IPS-NIHi7 (cell line): ENCODE measurements around the gene UNCX.

Source experiments
- DNase-seq: peaks from one replicate; pipeline ENCODE4 v3.0.0; 2012; ENCODE audit warnings: mixed read lengths; ENCODE audit errors: extremely low spot score

UNCX gene

GRCh38 chr7:1243964-1244416 lies 11.3 kb downstream of the UNCX start:
- DNase-seq, result no peak

DNA sequence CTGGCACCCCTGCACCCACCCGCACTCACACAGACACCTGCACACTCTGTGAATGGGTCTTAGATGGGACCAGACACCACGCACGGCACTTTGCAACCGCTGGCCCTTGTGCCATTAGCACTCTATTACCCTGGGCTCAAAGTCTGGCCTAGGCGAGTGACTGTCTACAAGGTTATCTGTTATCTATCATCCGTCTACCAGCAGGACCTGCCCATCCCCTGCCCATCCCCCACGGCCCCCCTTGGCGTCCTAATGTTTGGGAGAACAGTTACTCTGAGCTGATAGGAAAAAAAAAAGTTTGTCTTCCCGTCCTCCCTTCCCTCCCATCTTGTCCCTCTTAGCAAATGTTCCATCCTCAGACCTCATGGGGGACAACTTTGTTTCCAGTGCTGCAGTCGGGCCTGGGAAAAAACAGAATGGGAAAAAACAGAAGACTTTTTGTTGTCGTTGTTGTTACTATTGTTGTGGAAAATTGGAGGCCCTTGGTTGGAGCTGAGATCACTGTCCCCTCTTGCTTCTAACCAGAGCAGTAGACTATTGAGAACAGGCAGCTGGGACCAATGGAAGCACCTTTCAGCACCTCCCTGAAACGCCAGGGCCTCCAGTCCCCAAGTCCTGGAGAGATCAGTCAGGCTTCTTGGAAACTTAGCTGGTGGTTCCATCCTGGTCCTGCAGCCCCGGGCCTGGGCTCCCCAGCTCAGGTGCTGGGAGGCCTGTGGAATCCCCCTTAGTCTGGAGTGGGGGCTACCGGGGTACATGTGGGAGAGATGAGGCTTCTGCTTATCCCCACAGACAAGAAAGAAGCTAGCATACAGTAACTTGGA lies 12.2 kb downstream of the UNCX start:
- no peak for DNase-seq

DNA sequence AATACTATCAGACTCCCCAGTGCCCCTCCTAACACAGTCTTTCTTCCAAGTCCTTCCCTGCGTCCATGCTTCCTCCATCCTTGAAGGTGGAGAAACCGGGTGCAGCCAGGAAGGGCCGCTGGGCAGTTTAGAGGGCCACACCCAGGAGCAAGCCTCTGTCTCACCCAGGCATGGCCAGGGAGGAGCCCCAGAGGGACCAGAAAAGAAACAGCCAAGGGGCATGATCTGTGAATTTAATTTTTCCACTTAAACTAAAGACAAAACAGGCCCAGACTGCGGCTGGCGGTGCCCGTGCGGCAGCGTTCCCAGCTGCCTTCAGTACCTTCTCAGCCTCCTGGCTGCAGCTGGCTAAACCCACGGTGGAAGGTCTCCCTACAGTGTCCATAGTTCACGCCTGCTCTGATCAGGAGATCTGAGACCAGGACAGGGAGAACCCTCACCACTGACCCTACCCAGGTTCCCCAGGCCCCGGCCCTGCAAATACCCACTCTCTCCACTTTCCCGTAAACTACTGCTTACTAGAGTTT lies 12.9 kb downstream of the UNCX start:
- no peak for DNase-seq

DNA sequence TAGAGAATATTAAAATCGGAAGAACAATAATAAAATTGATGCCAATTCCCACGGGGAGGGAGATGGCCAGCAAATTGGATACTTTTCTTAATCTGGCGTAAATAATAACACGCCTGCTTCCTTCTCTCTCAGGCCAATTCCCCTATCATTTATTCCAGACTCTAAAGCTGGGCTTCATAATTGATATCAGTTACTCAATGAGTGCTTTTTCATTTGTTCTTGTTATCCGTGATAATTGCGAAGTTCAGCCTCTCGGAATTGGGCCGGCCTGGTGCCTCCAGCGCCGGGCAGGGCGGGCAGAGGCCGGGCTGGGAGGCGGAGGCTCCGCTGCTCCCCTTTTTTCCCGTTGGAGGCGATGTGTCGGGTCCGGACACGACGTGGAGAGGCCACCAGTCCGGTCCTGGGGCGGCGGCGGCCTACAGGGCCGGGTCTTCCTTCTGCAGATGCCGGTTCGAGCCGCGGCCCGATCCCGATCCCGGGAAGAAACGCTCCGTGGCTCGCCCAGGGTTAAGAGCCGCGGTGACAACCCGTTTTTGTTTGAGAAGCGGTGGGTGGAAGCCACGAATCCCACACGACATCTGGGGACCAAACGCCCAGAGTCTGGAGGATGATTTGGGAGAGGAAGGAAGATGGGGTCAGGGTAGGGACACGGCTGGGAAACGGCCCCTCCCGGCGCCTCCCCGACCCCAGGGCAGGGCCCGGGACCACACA lies 13.6 kb downstream of the UNCX start:
- DNase-seq, result no peak

DNA sequence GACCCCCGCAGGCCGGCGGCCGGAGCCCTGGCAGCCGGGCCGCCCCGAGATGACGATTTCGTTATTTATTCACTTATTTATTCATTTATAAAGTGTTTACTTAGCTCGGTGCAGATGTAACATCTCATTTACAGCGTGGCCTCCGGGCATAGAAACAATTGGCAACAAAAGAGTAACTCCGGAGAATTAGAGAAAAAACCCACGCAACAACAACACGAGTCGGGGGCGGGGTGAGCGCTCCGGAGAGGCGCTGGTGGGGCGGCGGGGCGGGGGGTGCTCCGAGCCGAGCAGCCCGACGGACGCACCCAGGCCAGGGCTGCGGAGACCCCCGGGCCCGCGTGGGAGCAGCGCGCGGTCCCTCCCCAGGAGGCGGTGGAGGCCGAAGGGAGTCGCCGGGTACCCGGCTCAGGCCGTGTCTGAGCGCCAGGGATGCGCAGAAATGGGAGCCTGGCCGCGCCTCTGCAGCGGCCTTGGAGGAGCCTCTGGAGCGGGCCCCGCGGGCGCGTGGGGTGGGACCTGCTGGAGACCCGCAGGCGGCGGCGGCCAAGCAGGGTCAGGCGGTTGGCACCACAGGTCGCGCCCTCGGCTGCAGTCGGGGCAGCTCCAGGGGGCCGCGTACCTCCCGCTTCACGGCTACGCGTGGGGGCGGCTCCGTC lies 14.3 kb downstream of the UNCX start:
- no peak for DNase-seq

DNA sequence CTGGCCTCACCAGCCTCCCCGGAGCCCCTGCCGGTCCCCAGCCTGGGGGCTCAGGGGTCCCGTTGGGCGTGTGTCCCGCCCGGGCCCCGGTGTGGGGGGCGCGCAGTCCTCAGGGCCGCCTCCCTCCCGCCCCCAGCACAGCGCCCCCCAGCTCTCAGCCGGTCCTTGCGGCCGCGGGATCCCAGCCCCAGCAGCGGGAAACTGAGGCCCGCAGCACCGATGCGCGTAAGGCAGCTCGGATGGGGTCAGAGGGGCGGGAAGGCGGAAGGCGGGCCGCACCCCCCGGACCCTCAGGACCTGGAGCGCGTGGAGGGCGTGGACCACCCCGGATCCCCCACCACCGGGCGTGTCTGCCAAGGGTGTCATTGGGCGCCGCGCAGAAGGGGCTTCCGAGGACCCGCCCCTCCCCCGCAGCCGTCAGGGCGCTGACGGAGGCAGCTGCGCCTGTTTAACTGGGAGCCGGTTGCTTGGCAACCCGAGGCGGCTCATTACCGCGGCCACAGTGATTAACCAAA lies 14.9 kb downstream of the UNCX start:
- DNase-seq, result no peak

DNA sequence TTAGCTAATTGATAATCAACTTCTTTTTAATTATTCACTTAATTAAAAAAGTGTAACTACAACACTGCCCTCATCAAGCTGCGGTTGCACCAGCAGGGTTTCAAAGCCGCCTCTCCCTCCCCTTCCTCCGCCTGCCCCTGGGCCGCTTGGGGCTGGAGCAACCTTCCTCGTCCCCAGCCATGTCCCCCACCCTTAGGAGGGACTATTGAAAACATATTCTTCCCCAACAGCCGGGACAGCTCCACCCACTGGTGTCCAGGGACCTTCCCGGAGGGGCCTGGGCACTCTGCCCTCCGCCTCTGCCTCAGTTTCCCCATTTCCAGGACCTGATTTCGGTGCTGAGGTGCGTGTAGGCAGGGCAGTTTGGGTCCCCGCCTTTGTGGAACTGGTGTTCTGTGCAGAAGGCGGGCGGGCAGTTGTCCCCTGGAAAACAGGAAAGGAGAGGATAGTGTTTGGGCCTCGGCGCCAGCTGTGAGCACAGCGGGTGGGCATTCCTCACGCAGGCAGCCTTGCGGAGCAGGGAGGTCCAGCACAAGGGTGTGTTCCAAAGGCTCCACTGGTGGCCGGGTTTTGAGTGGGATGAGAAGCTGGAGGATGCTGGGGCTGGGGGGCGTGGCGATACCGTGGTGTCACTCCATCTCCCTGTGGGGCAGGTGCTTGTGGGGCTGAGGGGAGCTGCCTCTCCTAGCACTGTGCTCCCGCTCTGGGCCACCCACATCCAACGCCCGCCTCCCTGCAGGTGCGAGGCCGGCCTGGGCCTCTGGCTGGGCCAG lies 15.7 kb downstream of the UNCX start:
- no peak for DNase-seq

- DNase-seq, result no peak
Observed at GRCh38 chr7:1248916-1249581, 16.4 kb downstream of the UNCX start.

- no peak for DNase-seq
Observed at GRCh38 chr7:1249731-1250130, 17.1 kb downstream of the UNCX start.

DNA sequence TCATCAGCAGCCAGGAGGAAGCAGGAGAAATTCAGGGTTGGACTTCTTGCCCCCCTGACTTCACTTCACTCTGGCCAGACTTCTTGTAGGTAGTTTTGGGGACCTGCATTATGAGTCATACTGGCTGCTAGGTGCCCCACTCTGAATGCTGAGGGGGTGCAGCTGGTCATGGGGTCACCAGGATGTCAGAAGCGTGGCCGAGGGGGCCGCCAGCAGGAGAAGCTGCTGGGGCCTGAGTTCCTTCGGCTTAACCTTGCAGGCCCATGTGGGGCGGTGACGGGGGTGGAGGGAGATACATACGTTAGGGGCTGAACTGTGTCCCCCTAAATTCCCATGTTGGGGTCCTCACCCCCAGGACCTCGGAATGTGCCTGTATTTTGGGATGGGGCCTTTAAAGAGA lies 18.2 kb downstream of the UNCX start:
- no peak for DNase-seq

- DNase-seq, result no peak
Observed at GRCh38 chr7:1251796-1252539, 19.3 kb downstream of the UNCX start.

- DNase-seq, result no peak
Observed at GRCh38 chr7:1252540-1253090, 19.9 kb downstream of the UNCX start.

DNA sequence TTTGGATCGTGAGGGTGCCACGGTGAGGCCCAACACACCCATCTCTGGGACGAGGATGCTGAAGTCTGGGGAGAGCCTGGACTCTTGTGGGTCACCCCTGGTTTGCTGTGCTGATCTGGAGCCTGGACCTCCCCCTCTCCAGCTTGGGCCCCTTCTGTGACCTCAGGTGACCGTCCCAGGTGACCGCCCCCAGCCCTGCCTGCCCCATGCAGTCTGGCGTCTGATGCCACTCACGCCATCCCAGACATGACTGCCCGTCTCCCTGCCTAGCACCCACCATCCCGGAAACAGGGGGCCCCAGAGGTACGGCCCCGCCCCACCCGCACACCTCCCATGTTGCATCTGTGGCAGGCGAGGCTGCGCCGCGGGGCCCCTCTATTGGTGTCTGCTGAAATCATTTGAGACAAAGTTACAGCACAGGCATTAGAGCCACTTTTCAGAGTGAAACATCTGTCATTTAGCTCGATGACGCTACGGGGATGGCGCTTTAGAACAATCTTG lies 21.1 kb downstream of the UNCX start:
- no peak for DNase-seq

DNA sequence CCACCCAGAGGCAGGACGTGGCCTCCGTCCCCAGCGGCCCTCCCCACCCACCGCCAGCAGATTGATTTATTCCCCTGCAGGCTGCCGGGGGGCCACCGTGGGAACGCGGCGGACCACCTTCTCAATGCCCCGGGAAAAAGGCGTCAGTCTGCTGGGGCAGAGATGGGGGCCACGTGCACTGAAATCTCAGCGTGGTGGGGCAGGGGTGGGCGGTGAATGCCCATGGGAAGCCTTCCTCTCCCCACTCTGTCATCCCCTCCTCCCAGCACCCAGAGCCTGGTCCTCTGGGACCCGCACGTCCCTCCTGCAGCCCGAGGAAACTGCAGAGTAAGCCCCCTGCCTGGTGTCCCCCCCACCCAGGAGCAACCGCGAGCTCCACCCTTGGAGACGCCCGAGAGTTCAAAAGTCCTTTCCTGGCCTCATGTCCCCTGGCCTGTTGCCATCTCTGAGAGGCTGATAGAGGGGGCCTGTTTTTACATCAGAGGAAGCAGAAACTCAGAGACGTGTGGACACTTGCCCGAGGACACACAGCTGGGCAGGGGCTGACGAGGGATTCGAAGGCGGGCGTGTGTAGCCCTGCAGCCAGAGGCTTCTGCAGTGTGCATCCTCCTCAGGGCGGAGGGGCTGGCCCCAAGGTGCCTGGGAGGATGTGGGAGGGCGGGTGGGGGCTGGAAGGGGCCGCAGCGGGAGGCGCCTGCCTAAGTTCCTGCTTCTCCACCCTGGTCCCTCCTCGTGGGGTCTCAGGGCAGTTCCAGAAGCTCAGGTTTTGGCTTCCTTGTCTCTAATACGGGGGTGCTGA lies 21.8 kb downstream of the UNCX start:
- no peak for DNase-seq

- DNase-seq, result no peak
Observed at GRCh38 chr7:1255080-1255816, 22.6 kb downstream of the UNCX start.

DNA sequence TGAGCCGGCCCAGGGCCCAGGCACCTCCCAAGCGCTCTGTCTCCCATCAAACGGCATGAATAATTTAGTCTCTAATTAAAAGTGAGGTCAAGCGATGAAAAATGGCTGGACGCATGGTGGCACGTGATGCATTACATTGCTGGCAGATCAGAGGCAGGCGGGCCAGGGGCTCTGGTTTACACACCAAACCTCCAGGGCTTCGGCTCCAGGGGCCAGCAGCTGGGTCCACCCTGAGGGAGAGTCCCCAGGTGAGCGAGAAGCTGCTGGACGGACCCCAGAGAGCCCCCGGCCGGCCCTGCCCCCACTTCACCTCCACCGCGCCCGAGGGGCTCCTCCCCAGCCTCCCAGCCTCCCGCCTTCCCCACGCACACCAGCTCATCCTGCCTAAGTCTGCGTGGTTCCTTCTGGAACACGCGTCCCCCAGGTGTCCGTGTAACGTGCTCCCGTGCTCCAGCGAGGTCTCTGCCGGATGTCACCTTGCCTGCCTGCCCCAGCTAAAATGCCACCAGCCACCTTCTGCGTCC lies 23.2 kb downstream of the UNCX start:
- no peak for DNase-seq

- DNase-seq, result no peak
Observed at GRCh38 chr7:1256621-1257020, 23.9 kb downstream of the UNCX start.

GRCh38 chr7:1257221-1257620 lies 24.5 kb downstream of the UNCX start:
- no peak for DNase-seq
